Measurements from ENCODE around the gene SIN3B. TPM values are rescaled to one million over a fixed set of nuclear protein-coding genes. Genes with fewer than 3 reads are reported as not detected.

The SIN3B gene
- total and polyA plus RNA-seq, 9 of the 15 experiments (the other 6 are each of a cell fraction or from before 2014, with no cell fraction given): 0.51 to 34.2 (median 14.3) TPM

- CTCF ChIA-PET (ENCODE audit: low intra/inter-chr PET ratio): no interaction called here
- FAIRE-seq: no peak
These were observed 27.6 kb upstream of the SIN3B start for GRCh38 chr19:16801600-16802013.

More at GRCh38 chr19:16801600-16802013, 27.6 kb upstream of the SIN3B start:
- intact Hi-C loops (cut with micrococcal nuclease) (no loop called here), in situ Hi-C loops (cut with MboI) (no loop called here)
- Histone ChIP-seq H2AFZ (ENCODE audit: low read depth, low read length) (no peak overlapping the region), H3K9me1 (ENCODE audit: control insufficient read depth, insufficient read depth, low read length) (no peaks in the 10 kb centered on the region), H3K79me2 (ENCODE audit: control insufficient read depth, insufficient read depth, low read length) (no peaks in the 10 kb centered on the region), H3K4me2 (ENCODE audit: insufficient read depth, low read length) (no peak overlapping the region), H3K4me1 (replicated peaks in 1 of 2; ENCODE audit: control insufficient read depth in 2 of 2, insufficient read depth in 2 of 2, low read length in 2 of 2) (no peaks in the 10 kb centered on the region), H3K27me3 (ENCODE audit: control insufficient read depth in 2 of 2, insufficient read depth in 2 of 2, low read length in 2 of 2) (peaks cover 0 to under 1% of the 10 kb centered on the region in 2 experiments; a peak in 2 of 5 replicates), H3K9ac (ENCODE audit: insufficient read depth in 1 of 2, low read depth in 2 of 2, low read length in 2 of 2) (no peak overlapping the region), H3K4me3 (no peak overlapping the region), H3K36me3 (ENCODE audit: control insufficient read depth, insufficient read depth, low read length) (no peaks in the 10 kb centered on the region), H3K9me3 (replicated peaks; ENCODE audit: control insufficient read depth, insufficient read depth, low read depth, low read length) (no peaks in the 10 kb centered on the region), H3K27ac (ENCODE audit: extremely low read depth, low read depth, low read length) (no peak overlapping the region), H4K20me1 (replicated peaks; ENCODE audit: control insufficient read depth, insufficient read depth, low read length) (no peaks in the 10 kb centered on the region)
- DNase-seq (ENCODE audit: extremely low read depth in 1 of 4, low spot score in 3 of 4): peak in 1 of 4 experiments; percentile 15
- BruUV-seq (replicated peaks): no TSS peak
- ATAC-seq: peak; percentile 58; the same call in 2 of the 3 replicates
- POLR2A ChIA-PET: interaction anchor here (0.7 to 1.3 kb wide), 4 partner anchors 8 to 255 kb away, joined by 3 to 4 read pairs (median 4); no protein-coding TSS in a partner anchor
- TF ChIP-seq CHD2 (IDR thresholded peaks at IDR 0.05; ENCODE audit: low read depth, low read length) (peak; percentile 40), SMARCA4 (IDR thresholded peaks at IDR 0.05) (no peak), FOSL1 (tag; conservative IDR thresholded peaks at IDR 0.05) (0 out of 2 replicates have a peak, but pooled peaks have one; percentile 25), BMI1 (IDR thresholded peaks at IDR 0.05; ENCODE audit: low read length) (no peak), ZNF280B (CRISPR knock-in tag; IDR thresholded peaks at IDR 0.05) (no peak), MEIS2 (IDR thresholded peaks at IDR 0.05; ENCODE audit: partially characterized antibody) (peak; percentile 7), ZNF445 (CRISPR knock-in tag; IDR thresholded peaks at IDR 0.05; ENCODE audit: low read depth) (no peak), CREB1 (IDR thresholded peaks at IDR 0.05) (no peak), CREB1 (CRISPR knock-in tag; IDR thresholded peaks at IDR 0.05) (no peak), MEF2A (IDR thresholded peaks at IDR 0.05; ENCODE audit: control insufficient read depth, low read depth, low read length) (no peak), ZNF436 (CRISPR knock-in tag; IDR thresholded peaks at IDR 0.05) (no peak), SREBF1 (IDR thresholded peaks at IDR 0.05; ENCODE audit: borderline replicate concordance, low read depth, low read length) (no peak), POLR2B (IDR thresholded peaks at IDR 0.05; ENCODE audit: low read depth, partially characterized antibody) (no peak), CTCF (IDR thresholded peaks at IDR 0.05 in 2 of 3, conservative IDR thresholded peaks at IDR 0.05 in 1 of 3; ENCODE audit: insufficient read depth in 2 of 3, low read depth in 1 of 3, low read length in 3 of 3) (peak in 2 of 3 experiments; percentile 6 to 12; a peak in 2 of 6 replicates)
- 21% methylated on average over 8 of the region's 8 CpGs for WGBS (ENCODE audit: insufficient coverage, low coverage, missing lambda C conversion rate)
